CD4-positive, alpha-beta memory T cell (primary cell): ENCODE measurements around the gene USP36. TPM values are rescaled to one million over a fixed set of nuclear protein-coding genes. Genes with fewer than 3 reads are reported as not detected.
A peak's percentile ranks its signal among the peaks of the same experiment; 100 is the strongest.

Experiments used
- CTCF ChIA-PET: fragments of 350-600 bp; sonication (Branson Sonifier 250); formaldehyde crosslinking; loops from one replicate; lab custom pipeline; 2021; ENCODE audit warnings: inconsistent platforms; ENCODE audit not compliant: partially characterized antibody; lab: Charles Lee
- POLR2A ChIA-PET: fragments of 350-600 bp; sonication (Branson Sonifier 250); formaldehyde crosslinking; loops from one replicate; lab custom pipeline; 2021; ENCODE audit not compliant: partially characterized antibody; lab: Charles Lee
- DNase-seq, 5 donors: peaks; one replicate each; pipeline versions ENCODE4 v3.0.0 to v3.0.0-alpha.2; 2020 to 2022; ENCODE audit warnings: mixed read lengths in 1 of 5
- H3K27ac ChIP-seq: one replicate; pipeline ENCODE4 v1.7.0; 2013; ENCODE audit warnings: low read depth, low read length
- H3K27me3 ChIP-seq: 2 replicates; pipeline ENCODE4 v1.7.0; 2013; ENCODE audit warnings: mild to moderate bottlenecking, low read length, moderate library complexity; ENCODE audit not compliant: insufficient read depth
- H3K36me3 ChIP-seq: 2 replicates; pipeline ENCODE4 v1.7.0; 2013; ENCODE audit warnings: mild to moderate bottlenecking, low read length, moderate library complexity; ENCODE audit not compliant: insufficient read depth
- H3K4me1 ChIP-seq: 2 replicates; pipeline ENCODE4 v1.7.0; 2013; ENCODE audit warnings: mild to moderate bottlenecking, low read length, moderate library complexity; ENCODE audit not compliant: insufficient read depth
- H3K4me3 ChIP-seq, 2 donors: one replicate each; pipeline ENCODE4 v1.7.0; 2013; ENCODE audit warnings: low read length in 2 of 2, mild to moderate bottlenecking in 1 of 2
- H3K9me3 ChIP-seq, 2 donors: one replicate each; pipeline ENCODE4 v1.7.0; 2013; ENCODE audit warnings: low read length in 2 of 2, control low read depth in 1 of 2; ENCODE audit not compliant: control insufficient read depth in 1 of 2
- H3K27ac Mint-ChIP-seq, 7 donors: one replicate each; pipeline ENCODE4 v1.8.0; 2020 to 2021; ENCODE audit warnings: mixed read lengths in 7 of 7, mild to moderate bottlenecking in 6 of 7, inconsistent platforms in 3 of 7, moderate library complexity in 3 of 7
- H3K27me3 Mint-ChIP-seq, 2 donors: one replicate each; pipeline ENCODE4 v1.8.0; 2020 to 2021; ENCODE audit warnings: mixed read lengths in 2 of 2
- H3K36me3 Mint-ChIP-seq, 2 donors: one replicate each; pipeline ENCODE4 v1.8.0; 2020 to 2021; ENCODE audit warnings: mixed read lengths in 2 of 2, inconsistent platforms in 1 of 2, mild to moderate bottlenecking in 1 of 2
- H3K4me1 Mint-ChIP-seq, 4 donors: one replicate each; pipeline ENCODE4 v1.8.0; 2020 to 2021; ENCODE audit warnings: mixed read lengths in 4 of 4, mild to moderate bottlenecking in 1 of 4
- H3K4me3 Mint-ChIP-seq, 8 donors: one replicate each; pipeline ENCODE4 v1.8.0; 2020 to 2021; ENCODE audit warnings: mixed read lengths in 8 of 8, mild to moderate bottlenecking in 7 of 8, moderate library complexity in 6 of 8, inconsistent platforms in 3 of 8
- H3K9me3 Mint-ChIP-seq, 8 donors: one replicate each; pipeline ENCODE4 v1.8.0; 2020 to 2021; ENCODE audit warnings: mixed read lengths in 8 of 8, mild to moderate bottlenecking in 5 of 8, inconsistent platforms in 3 of 8, moderate library complexity in 1 of 8
- intact Hi-C: fragments of 100-400 bp; cut with micrococcal nuclease; formaldehyde crosslinking; loops from one replicate; pipeline ENCODE4 v1.15.1; 2023
- polyA plus RNA-seq, 2 donors: library from polyadenylated mRNA; unstranded; fragments of 300-500 nt; fragmentation: Illumina TruSeq; gene quantifications; one replicate each; pipeline ENCODE4 v1.2.3, GENCODE V29; 2021
- total RNA-seq, 2 experiments: library from RNA; stranded (reverse); gene quantifications; one replicate each; pipeline ENCODE4 v1.2.3, GENCODE V29; 2021

Gene USP36
- total and polyA plus RNA-seq, 4 experiments from 2014 or later, result 35.4 to 183 (median 118) TPM

GRCh38 chr17:78849026-78849425 lies 8.4 kb upstream of the USP36 start:
- no peak overlapping the region for H3K27ac ChIP-seq
- intact Hi-C loops, result no loop called here
- no peaks in the 10 kb centered on the region for H3K36me3 ChIP-seq
- H3K4me3 Mint-ChIP-seq, result no peak overlapping the region
- no peak overlapping the region for H3K4me3 ChIP-seq
- no peak for DNase-seq
- H3K9me3 ChIP-seq, result no peaks in the 10 kb centered on the region
- no peaks in the 10 kb centered on the region for H3K4me1 ChIP-seq
- H3K36me3 Mint-ChIP-seq, result no peaks in the 10 kb centered on the region
- H3K4me1 Mint-ChIP-seq, result peaks cover 0 to 6% (median 2%) of the 10 kb centered on the region in 4 donors
- H3K9me3 Mint-ChIP-seq, result no peaks in the 10 kb centered on the region
- no peaks in the 10 kb centered on the region for H3K27me3 Mint-ChIP-seq
- ChIA-PET CTCF (no interaction called here), POLR2A (no interaction called here)
- no peaks in the 10 kb centered on the region for H3K27me3 ChIP-seq
- H3K27ac Mint-ChIP-seq, result no peak overlapping the region

DNA sequence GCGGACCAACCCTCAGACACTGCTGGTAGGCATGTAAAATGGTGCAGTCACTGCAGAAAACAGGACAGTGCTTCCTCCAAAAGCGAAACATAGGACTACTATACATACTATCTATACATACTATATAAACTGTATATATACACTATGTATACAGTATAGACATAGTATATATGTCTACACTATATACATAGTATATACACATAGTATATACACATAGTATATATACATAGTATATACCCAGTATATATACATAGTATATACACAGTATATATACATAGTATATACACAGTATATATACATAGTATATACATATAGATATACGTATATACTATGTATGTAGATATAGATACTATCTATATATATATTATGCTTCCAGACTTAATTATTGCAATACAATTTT lies 6.4 kb upstream of the USP36 start:
- Histone ChIP-seq H3K36me3 (no peaks in the 10 kb centered on the region), H3K27ac (no peak overlapping the region), H3K27me3 (no peaks in the 10 kb centered on the region), H3K9me3 (no peaks in the 10 kb centered on the region), H3K4me3 (no peak overlapping the region), H3K4me1 (peaks cover 7% of the 10 kb centered on the region)
- intact Hi-C loops, result no loop called here
- DNase-seq, result no peak
- H3K9me3 Mint-ChIP-seq, result no peaks in the 10 kb centered on the region
- H3K4me1 Mint-ChIP-seq, result peaks cover 5 to 20% (median 12%) of the 10 kb centered on the region in 4 donors
- no peaks in the 10 kb centered on the region for H3K27me3 Mint-ChIP-seq
- no peak overlapping the region for H3K27ac Mint-ChIP-seq
- no peaks in the 10 kb centered on the region for H3K36me3 Mint-ChIP-seq
- POLR2A ChIA-PET, result no interaction called here
- H3K4me3 Mint-ChIP-seq, result no peak overlapping the region
- CTCF ChIA-PET, result no interaction called here

GRCh38 chr17:78844301-78845005 lies 3.8 kb upstream of the USP36 start:
- Mint-ChIP-seq H3K36me3 (peaks cover 2 to 8% of the 10 kb centered on the region in 2 donors), H3K27me3 (no peaks in the 10 kb centered on the region), H3K9me3 (no peaks in the 10 kb centered on the region), H3K4me1 (peaks cover 11 to 38% (median 21%) of the 10 kb centered on the region in 4 donors), H3K4me3 (peak overlapping the region in 1 of 8 donors; percentile 39), H3K27ac (peak overlapping the region in 4 of 7 donors; percentile 23 to 74 (median 70))
- intact Hi-C loops, result loop anchor here (5.0 kb wide), 1 partner anchor 37 kb away; no protein-coding TSS in a partner anchor
- peak in 1 of 5 donors; percentile 50 for DNase-seq
- no peak overlapping the region for H3K27ac ChIP-seq
- H3K4me3 ChIP-seq, result no peak overlapping the region
- no peaks in the 10 kb centered on the region for H3K27me3 ChIP-seq
- POLR2A ChIA-PET, result interaction anchor here (1.1 to 2.0 kb wide), 2 partner anchors 26 to 347 kb away, joined by 4 to 5 read pairs; no protein-coding TSS in a partner anchor
- H3K9me3 ChIP-seq, result no peaks in the 10 kb centered on the region
- H3K4me1 ChIP-seq, result peaks cover 17% of the 10 kb centered on the region
- no peaks in the 10 kb centered on the region for H3K36me3 ChIP-seq
- CTCF ChIA-PET, result interaction anchor here (1.0 to 3.1 kb wide), 6 partner anchors 26 to 393 kb away, joined by 3 to 24 read pairs (median 8); no protein-coding TSS in a partner anchor

DNA sequence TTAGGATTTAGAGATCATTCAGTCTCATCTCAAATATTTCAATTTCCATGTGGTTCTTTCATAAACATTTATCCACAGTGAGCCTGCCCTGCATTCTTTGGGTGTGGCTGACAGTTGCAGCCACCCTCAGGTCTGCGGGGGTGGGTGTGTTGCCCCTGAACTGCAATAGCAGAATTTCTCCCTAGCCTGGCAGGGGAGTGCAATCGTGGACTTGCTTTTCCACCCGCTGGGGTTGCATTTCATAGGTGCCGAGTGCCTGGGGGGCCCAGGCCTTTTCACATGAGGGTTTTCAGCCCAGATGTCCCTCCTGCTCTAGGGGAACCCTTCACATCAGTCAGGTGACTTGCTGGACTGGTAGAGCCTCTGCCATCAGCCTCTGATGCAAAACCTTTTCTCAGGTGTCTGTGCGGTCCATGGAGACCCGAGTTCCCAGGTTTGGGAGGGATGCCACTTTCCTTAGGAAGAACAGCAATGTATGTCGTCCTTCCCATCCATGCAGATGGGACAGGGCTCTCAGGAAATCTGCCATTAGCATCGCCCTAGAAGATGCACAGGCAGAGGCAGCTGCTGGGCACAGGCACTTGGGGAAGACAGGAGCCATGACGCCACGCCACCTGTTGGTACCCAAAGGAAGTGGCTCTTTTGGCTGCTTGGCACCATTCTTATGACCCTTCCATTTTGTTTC lies 2.4 kb upstream of the USP36 start:
- peaks cover 6 to 15% of the 10 kb centered on the region in 2 donors for H3K36me3 Mint-ChIP-seq
- ChIA-PET POLR2A (interaction anchor here (0.6 to 2.0 kb wide), 7 partner anchors 24 to 346 kb away, joined by 3 to 7 read pairs (median 4); no protein-coding TSS in a partner anchor), CTCF (interaction anchor here (0.8 to 3.1 kb wide), 12 partner anchors 9 to 391 kb away, joined by 3 to 24 read pairs (median 4); no protein-coding TSS in a partner anchor)
- Histone ChIP-seq H3K4me1 (peaks cover 31% of the 10 kb centered on the region), H3K27ac (no peak overlapping the region), H3K9me3 (no peaks in the 10 kb centered on the region), H3K36me3 (no peaks in the 10 kb centered on the region), H3K4me3 (no peak overlapping the region), H3K27me3 (no peaks in the 10 kb centered on the region)
- H3K27me3 Mint-ChIP-seq, result no peaks in the 10 kb centered on the region
- H3K27ac Mint-ChIP-seq, result peak overlapping the region in 6 of 7 donors; percentile 61 to 93 (median 81)
- no peaks in the 10 kb centered on the region for H3K9me3 Mint-ChIP-seq
- H3K4me3 Mint-ChIP-seq, result peak overlapping the region in 6 of 8 donors; percentile 4 to 61 (median 38)
- intact Hi-C loops, result loop anchor here (5.0 kb wide), 1 partner anchor 36 kb away; no protein-coding TSS in a partner anchor
- peak; percentile 63 to 72 (median 67) for DNase-seq
- peaks cover 23 to 52% (median 34%) of the 10 kb centered on the region in 4 donors for H3K4me1 Mint-ChIP-seq

- Mint-ChIP-seq H3K4me1 (peaks cover 40 to 77% (median 51%) of the 10 kb centered on the region in 4 donors), H3K4me3 (peak overlapping the region; percentile 82 to 98 (median 90)), H3K9me3 (no peaks in the 10 kb centered on the region), H3K36me3 (peaks cover 27 to 39% of the 10 kb centered on the region in 2 donors), H3K27ac (peak overlapping the region; percentile 93 to 99 (median 99)), H3K27me3 (no peaks in the 10 kb centered on the region)
- DNase-seq, result no peak
- Histone ChIP-seq H3K27ac (peak overlapping the region; percentile 95), H3K4me1 (peaks cover 40% of the 10 kb centered on the region), H3K27me3 (no peaks in the 10 kb centered on the region), H3K9me3 (no peaks in the 10 kb centered on the region), H3K4me3 (peak overlapping the region; percentile 28 to 76), H3K36me3 (peaks cover 23% of the 10 kb centered on the region)
- CTCF ChIA-PET, result no interaction called here
- POLR2A ChIA-PET, result interaction anchor here (0.8 to 2.2 kb wide), 11 partner anchors 9 to 123 kb away, joined by 3 to 27 read pairs (median 6); no protein-coding TSS in a partner anchor
- intact Hi-C loops, result loop anchor here (1.0 to 5.0 kb wide), 4 partner anchors 21 to 92 kb away; no protein-coding TSS in a partner anchor
These were observed 159 bp downstream of the USP36 start for GRCh38 chr17:78840530-78840779.

DNA sequence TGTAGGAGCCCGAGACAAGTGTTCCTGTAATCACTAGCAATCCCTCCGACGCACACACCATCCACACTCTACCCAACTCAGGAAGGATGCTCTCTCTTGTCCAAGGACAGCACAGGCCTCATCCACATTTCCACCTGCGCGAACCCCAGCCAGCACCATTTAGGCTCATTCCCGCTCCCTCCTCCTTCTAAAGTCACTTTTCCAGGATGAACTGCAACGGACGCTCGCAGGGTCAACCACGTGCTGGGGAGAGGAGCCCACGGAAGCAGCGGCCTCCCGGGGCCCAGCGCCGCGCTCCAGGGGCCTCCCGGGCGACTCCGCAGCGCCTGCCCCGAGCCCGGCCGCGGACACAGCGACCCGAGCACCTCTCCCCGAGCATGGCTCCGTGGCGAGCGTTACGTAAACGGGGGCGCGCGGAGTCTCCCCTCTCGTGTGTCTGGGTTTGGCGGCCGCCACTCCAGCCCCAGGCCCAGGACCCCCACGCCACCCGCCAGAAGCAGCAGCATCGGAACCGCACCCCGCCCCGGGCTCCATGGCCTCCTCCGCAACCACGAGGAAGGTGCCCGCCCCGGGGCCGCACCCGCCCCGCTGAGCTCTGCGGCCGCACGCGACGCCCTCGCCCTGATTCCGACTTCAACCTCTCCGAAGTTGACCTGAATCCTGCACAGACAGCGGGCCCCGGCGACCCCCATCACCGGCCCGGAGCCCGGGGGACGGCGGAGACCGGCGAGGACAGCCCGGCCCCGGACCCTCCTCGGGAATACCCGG lies 668 bp downstream of the USP36 start:
- CTCF ChIA-PET, result no interaction called here
- DNase-seq, result peak; percentile 65 to 73 (median 68)

More for the DNA sequence above, 668 bp downstream of the USP36 start:
- Histone ChIP-seq H3K4me1 (peaks cover 40% of the 10 kb centered on the region), H3K9me3 (no peaks in the 10 kb centered on the region), H3K4me3 (peak overlapping the region; percentile 74 to 76), H3K36me3 (peaks cover 28% of the 10 kb centered on the region), H3K27me3 (no peaks in the 10 kb centered on the region), H3K27ac (peak overlapping the region; percentile 95)
- H3K4me1 Mint-ChIP-seq, result peaks cover 40 to 77% (median 51%) of the 10 kb centered on the region in 4 donors
- no peaks in the 10 kb centered on the region for H3K9me3 Mint-ChIP-seq
- H3K4me3 Mint-ChIP-seq, result peak overlapping the region; percentile 93 to 99 (median 96)
- intact Hi-C loops, result loop anchor here (1.0 to 5.0 kb wide), 4 partner anchors 21 to 92 kb away; no protein-coding TSS in a partner anchor
- peaks cover 31 to 44% of the 10 kb centered on the region in 2 donors for H3K36me3 Mint-ChIP-seq
- H3K27me3 Mint-ChIP-seq, result no peaks in the 10 kb centered on the region
- H3K27ac Mint-ChIP-seq, result peak overlapping the region; percentile 89 to 99 (median 98)
- POLR2A ChIA-PET, result interaction anchor here (0.5 to 2.2 kb wide), 12 partner anchors 9 to 122 kb away, joined by 3 to 27 read pairs (median 6); no protein-coding TSS in a partner anchor
